Endothelial cell (in vitro differentiated cells): ENCODE results near the gene KAZN. TPM values are rescaled to one million over a fixed set of nuclear protein-coding genes. Genes with fewer than 3 reads are reported as not detected.

Experiments used
- DNase-seq: peaks from one replicate; pipeline ENCODE4 v3.0.0; 2021; ENCODE audit warnings: low spot score
- H3K27ac Mint-ChIP-seq: one replicate; pipeline ENCODE4 v1.8.0; 2021; ENCODE audit warnings: mixed read lengths, inconsistent platforms; ENCODE audit not compliant: unreplicated experiment
- H3K27me3 Mint-ChIP-seq: one replicate; pipeline ENCODE4 v1.8.0; 2021; ENCODE audit warnings: mild to moderate bottlenecking, moderate library complexity, mixed read lengths, inconsistent platforms; ENCODE audit not compliant: unreplicated experiment
- H3K36me3 Mint-ChIP-seq: one replicate; pipeline ENCODE4 v1.8.0; 2021; ENCODE audit warnings: mild to moderate bottlenecking, low read depth, mixed read lengths, inconsistent platforms; ENCODE audit not compliant: unreplicated experiment
- H3K4me1 Mint-ChIP-seq: one replicate; pipeline ENCODE4 v1.8.0; 2021; ENCODE audit warnings: mild to moderate bottlenecking, mixed read lengths, inconsistent platforms; ENCODE audit not compliant: unreplicated experiment
- H3K4me3 Mint-ChIP-seq: one replicate; pipeline ENCODE4 v1.8.0; 2021; ENCODE audit warnings: mild to moderate bottlenecking, mixed read lengths, inconsistent platforms; ENCODE audit not compliant: unreplicated experiment
- H3K9me3 Mint-ChIP-seq: one replicate; pipeline ENCODE4 v1.8.0; 2021; ENCODE audit warnings: mixed read lengths, inconsistent platforms; ENCODE audit not compliant: unreplicated experiment
- CTCF ChIP-seq: fragments of 200-600 bp; sonication (generic); IDR thresholded peaks from one replicate; pipeline ENCODE4 v1.5.0; 2021; ENCODE audit warnings: antibody characterized with exemption; ENCODE audit not compliant: unreplicated experiment
- total RNA-seq: library from RNA; stranded (reverse); fragmentation: NEBNext Ultra II Directional; extraction: Animal tissue kit (Norgen Biotek cat#: 25700); gene quantifications from one replicate; pipeline ENCODE4 v1.2.1, GENCODE V29; 2021; ENCODE audit not compliant: unreplicated experiment

KAZN gene
- total RNA-seq, 1 donor from 2014 or later = 10.1 TPM

GRCh38 chr1:14775434-14775833 is 176.9 kb downstream of the KAZN start:
- H3K27me3 Mint-ChIP-seq = peaks cover 1% of the 10 kb centered on the region
- H3K4me3 Mint-ChIP-seq = no peak overlapping the region
- H3K36me3 Mint-ChIP-seq = no peaks in the 10 kb centered on the region
- H3K4me1 Mint-ChIP-seq = peaks cover 6% of the 10 kb centered on the region
- H3K9me3 Mint-ChIP-seq = no peaks in the 10 kb centered on the region
- no peak for DNase-seq
- H3K27ac Mint-ChIP-seq = no peak overlapping the region
- TF ChIP-seq CTCF = no peak

GRCh38 chr1:14777516-14778506 is 179.3 kb downstream of the KAZN start:
- H3K9me3 Mint-ChIP-seq = no peaks in the 10 kb centered on the region
- H3K36me3 Mint-ChIP-seq = no peaks in the 10 kb centered on the region
- H3K27ac Mint-ChIP-seq = no peak overlapping the region
- peaks cover 1% of the 10 kb centered on the region for H3K27me3 Mint-ChIP-seq
- TF ChIP-seq CTCF = no peak
- H3K4me1 Mint-ChIP-seq = peaks cover 6% of the 10 kb centered on the region
- no peak for DNase-seq
- no peak overlapping the region for H3K4me3 Mint-ChIP-seq

GRCh38 chr1:14778541-14778897 is 180.0 kb downstream of the KAZN start:
- TF ChIP-seq CTCF = no peak
- H3K4me1 Mint-ChIP-seq = peaks cover 6% of the 10 kb centered on the region
- DNase-seq = no peak
- H3K36me3 Mint-ChIP-seq = no peaks in the 10 kb centered on the region
- no peak overlapping the region for H3K4me3 Mint-ChIP-seq
- peaks cover 1% of the 10 kb centered on the region for H3K27me3 Mint-ChIP-seq
- H3K9me3 Mint-ChIP-seq = no peaks in the 10 kb centered on the region
- no peak overlapping the region for H3K27ac Mint-ChIP-seq

GRCh38 chr1:14778898-14779865 is 180.7 kb downstream of the KAZN start:
- no peak overlapping the region for H3K4me3 Mint-ChIP-seq

More at GRCh38 chr1:14778898-14779865, 180.7 kb downstream of the KAZN start:
- TF ChIP-seq CTCF = peak; percentile 89
- no peaks in the 10 kb centered on the region for H3K36me3 Mint-ChIP-seq
- no peaks in the 10 kb centered on the region for H3K27me3 Mint-ChIP-seq
- no peaks in the 10 kb centered on the region for H3K9me3 Mint-ChIP-seq
- peak; percentile 77 for DNase-seq
- peaks cover 6% of the 10 kb centered on the region for H3K4me1 Mint-ChIP-seq
- no peak overlapping the region for H3K27ac Mint-ChIP-seq
